Fibroblast of peridontal ligament (primary cell): Measurements from ENCODE around the gene CEP85L.
"Not testable (repeated sequence)": the region's sequence is repeated elsewhere in the genome, so short reads cannot be mapped to it uniquely, and the experiment has no call there.

Experiments used
- DNase-seq: peaks from one replicate; pipeline ENCODE4 v3.0.0-alpha.2; 2010; ENCODE audit errors: extremely low read depth

CEP85L gene

GRCh38 chr6:118500130-118501015 lies 151.0 kb downstream of the CEP85L start:
- DNase-seq: no peak

GRCh38 chr6:118495485-118496280 lies 155.7 kb downstream of the CEP85L start:
- no peak for DNase-seq

- DNase-seq: no peak
Measured at GRCh38 chr6:118494091-118494490, 157.3 kb downstream of the CEP85L start.

- DNase-seq: no peak
Measured at GRCh38 chr6:118489990-118490389, 161.4 kb downstream of the CEP85L start.

GRCh38 chr6:118488631-118489030 lies 162.8 kb downstream of the CEP85L start:
- DNase-seq: no peak

- peak; percentile 24 for DNase-seq
Measured at GRCh38 chr6:118485601-118486550, 165.5 kb downstream of the CEP85L start.

GRCh38 chr6:118476551-118476950 lies 174.8 kb downstream of the CEP85L start:
- no peak for DNase-seq

- DNase-seq: no peak
Measured at GRCh38 chr6:118473266-118473665, 178.1 kb downstream of the CEP85L start.

- no peak for DNase-seq
Measured at GRCh38 chr6:118469468-118469867, 181.9 kb downstream of the CEP85L start.

GRCh38 chr6:118468682-118469465 lies 182.5 kb downstream of the CEP85L start:
- peak; percentile 6 for DNase-seq

GRCh38 chr6:118467181-118467580 lies 184.2 kb downstream of the CEP85L start:
- no peak for DNase-seq

GRCh38 chr6:118464620-118465019 lies 186.8 kb downstream of the CEP85L start:
- no peak for DNase-seq

- DNase-seq: no peak
Measured at GRCh38 chr6:118460958-118461470, 190.4 kb downstream of the CEP85L start.

- DNase-seq: no peak
Measured at GRCh38 chr6:118456982-118457381, 194.4 kb downstream of the CEP85L start.

- no peak for DNase-seq
Measured at GRCh38 chr6:118451839-118452238, 199.6 kb downstream of the CEP85L start.

GRCh38 chr6:118444796-118445195 lies 206.6 kb downstream of the CEP85L start:
- no peak for DNase-seq

- DNase-seq: no peak
Measured at GRCh38 chr6:118436482-118436881, 214.9 kb downstream of the CEP85L start.

GRCh38 chr6:118434147-118434546 lies 217.2 kb downstream of the CEP85L start:
- not testable (repeated sequence) for DNase-seq

GRCh38 chr6:118421312-118421711 lies 230.1 kb downstream of the CEP85L start:
- not testable (repeated sequence) for DNase-seq
